Adrenal gland (tissue), 12 donors: ENCODE results near the gene KRTAP1-3. TPM values are rescaled to one million over a fixed set of nuclear protein-coding genes. Genes with fewer than 3 reads are reported as not detected.
A peak's percentile ranks its signal among the peaks of the same experiment; 100 is the strongest.

Experiments used
- DNase-seq, 7 donors: peaks; one replicate each; pipeline ENCODE4 v3.0.0-alpha.2; 2019 to 2020
- H3K27ac ChIP-seq, 5 donors: fragments of 200-600 bp; sonication (generic) in 4 of 5; 1 replicate in 3 of 5; 2 replicates in 2 of 5; pipeline versions ENCODE4 v1.5.1 to v1.8.0; 2016 to 2020; ENCODE audit warnings: mild to moderate bottlenecking in 1 of 5
- H3K27me3 ChIP-seq: fragments of 200-600 bp; 2 replicates; pipeline ENCODE4 v1.8.0; 2021
- H3K36me3 ChIP-seq, 2 donors: fragments of 200-600 bp; replicated peaks in 1 of 2; 1 replicate in 1 of 2; 2 replicates in 1 of 2; pipeline versions ENCODE4 v1.5.1 to v1.8.0; 2018 to 2022
- H3K4me1 ChIP-seq, 2 donors: fragments of 200-600 bp; replicated peaks in 1 of 2; 1 replicate in 1 of 2; 2 replicates in 1 of 2; pipeline versions ENCODE4 v1.5.1 to v1.8.0; 2018 to 2021
- H3K4me3 ChIP-seq, 4 donors: fragments of 200-600 bp; sonication (generic) in 3 of 4; one replicate each; pipeline ENCODE4 v1.5.1; 2016 to 2018
- H3K9me3 ChIP-seq, 3 donors: fragments of 200-600 bp; sonication (generic) in 1 of 3; replicated peaks in 1 of 3; 1 replicate in 2 of 3; 2 replicates in 1 of 3; pipeline versions ENCODE4 v1.5.1 to v1.8.0; 2016 to 2021
- POLR2A ChIP-seq, 2 donors: fragments of 450-650 bp; IDR thresholded peaks; one replicate each; pipeline ENCODE4 v1.6.1; 2017; ENCODE audit warnings: antibody characterized with exemption in 2 of 2, mild to moderate bottlenecking in 2 of 2, moderate library complexity in 1 of 2
- WGBS, 4 donors: extraction: QIAGEN DNeasy Blood & Tissue Kit in 2 of 4; methylation state at CpG; one replicate each; pipeline versions ENCODE4 v1.1.5 to v1.1.7; 2013 to 2017; 5-methylcytosine and 5-hydroxymethylcytosine counted together
- intact Hi-C, 2 donors: fragments of 100-400 bp; cut with DNase I; formaldehyde crosslinking; loops; one replicate each; pipeline versions ENCODE4 v1.14.1 to v1.15.0; 2022 to 2023
- polyA plus RNA-seq, 3 donors: library from polyadenylated mRNA; stranded (reverse); fragments of 200-250 nt in 2 of 3; fragments of 350-450 nt in 1 of 3; fragmentation: Illumina TruSeq in 1 of 3; extraction: RNeasy Lipid Tissue Mini Kit (QIAGEN cat#74804) in 1 of 3; gene quantifications; one replicate each; pipeline ENCODE4 v1.2.3, GENCODE V29; 2013 to 2014
- total RNA-seq, 9 donors: library from RNA; depleted of rRNA in 4 of 9; stranded (reverse); fragments of >200 nt in 4 of 9; fragments of 120-200 nt in 1 of 9; fragmentation: NEBNext Ultra II Directional in 1 of 9; extraction: Animal tissue kit (Norgen Biotek cat#: 25700) in 1 of 9; gene quantifications; one replicate each; pipeline versions ENCODE4 v1.1.0 to v1.2.4, GENCODE V29; 2013 to 2023
- TF ChIP-seq, protein P1 (sequence below), 6 experiments: fragments of 450-650 bp in 4 of 6; fragments of 200-600 bp in 2 of 6; sonication (generic) in 1 of 6; IDR thresholded peaks; 1 replicate in 5 of 6; 2 replicates in 1 of 6; pipeline versions ENCODE4 v1.5.1 to v1.8.0; 2016 to 2021; ENCODE audit warnings: antibody characterized with exemption in 6 of 6, mild to moderate bottlenecking in 2 of 6, moderate library complexity in 1 of 6
- donor health status: healthy with polysubstance abuse.
- donor health status: Bipolar disorder and iron deficiency.
- donor health status: DM: yes; HTN: yes; CAD: no.
- donor health status: DM: no; HTN: no; CAD: no.
- donor health status: DM: no; HTN: no; CAD: no.
- donor health status: DM: yes; HTN: yes; CAD: no.

KRTAP1-3 gene
- total and polyA plus RNA-seq, 12 donors, result not detected

DNA sequence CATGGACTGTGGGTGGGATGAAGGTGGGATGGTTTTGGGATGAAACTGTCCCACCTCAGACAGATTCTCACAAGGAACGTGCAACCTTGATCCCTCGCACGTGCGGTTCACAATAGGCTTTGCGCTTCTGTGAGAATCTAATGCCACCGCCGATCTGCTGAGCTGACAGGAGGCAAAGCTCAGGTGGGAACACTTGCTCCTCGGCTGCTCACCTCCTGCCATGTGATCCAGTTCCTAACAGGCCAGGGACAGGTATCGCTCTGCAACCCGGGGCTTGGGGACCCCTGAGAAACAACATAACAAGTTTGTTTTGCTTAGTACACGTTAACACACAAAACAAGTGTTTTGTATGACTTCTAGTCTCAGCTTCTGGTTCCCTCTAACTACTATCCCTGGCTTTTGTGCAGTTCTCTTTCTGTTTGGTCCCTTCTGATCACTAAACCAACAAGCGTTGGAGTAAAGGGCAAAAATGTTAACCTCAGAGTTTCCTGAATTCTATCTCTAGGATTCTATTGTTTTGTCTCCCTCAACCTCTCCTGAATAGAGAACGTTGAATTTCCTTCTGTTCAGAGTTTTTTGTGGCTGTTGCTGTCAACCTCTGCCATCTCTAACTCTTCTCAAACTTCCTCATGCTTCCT lies 18.0 kb downstream of the KRTAP1-3 start:
- H3K9me3 ChIP-seq, result no peaks in the 10 kb centered on the region
- intact Hi-C loops, result no loop called here
- TF ChIP-seq, protein P1, sequence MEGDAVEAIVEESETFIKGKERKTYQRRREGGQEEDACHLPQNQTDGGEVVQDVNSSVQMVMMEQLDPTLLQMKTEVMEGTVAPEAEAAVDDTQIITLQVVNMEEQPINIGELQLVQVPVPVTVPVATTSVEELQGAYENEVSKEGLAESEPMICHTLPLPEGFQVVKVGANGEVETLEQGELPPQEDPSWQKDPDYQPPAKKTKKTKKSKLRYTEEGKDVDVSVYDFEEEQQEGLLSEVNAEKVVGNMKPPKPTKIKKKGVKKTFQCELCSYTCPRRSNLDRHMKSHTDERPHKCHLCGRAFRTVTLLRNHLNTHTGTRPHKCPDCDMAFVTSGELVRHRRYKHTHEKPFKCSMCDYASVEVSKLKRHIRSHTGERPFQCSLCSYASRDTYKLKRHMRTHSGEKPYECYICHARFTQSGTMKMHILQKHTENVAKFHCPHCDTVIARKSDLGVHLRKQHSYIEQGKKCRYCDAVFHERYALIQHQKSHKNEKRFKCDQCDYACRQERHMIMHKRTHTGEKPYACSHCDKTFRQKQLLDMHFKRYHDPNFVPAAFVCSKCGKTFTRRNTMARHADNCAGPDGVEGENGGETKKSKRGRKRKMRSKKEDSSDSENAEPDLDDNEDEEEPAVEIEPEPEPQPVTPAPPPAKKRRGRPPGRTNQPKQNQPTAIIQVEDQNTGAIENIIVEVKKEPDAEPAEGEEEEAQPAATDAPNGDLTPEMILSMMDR (IDR thresholded peaks at IDR 0.05), result no peak
- no peak for TF ChIP-seq POLR2A (IDR thresholded peaks at IDR 0.05)
- no peaks in the 10 kb centered on the region for H3K27me3 ChIP-seq
- H3K36me3 ChIP-seq, result no peaks in the 10 kb centered on the region
- WGBS, 4 donors, result 79 to 81% (median 80%) methylated on average over 13 of the region's 13 CpGs
- no peak overlapping the region for H3K27ac ChIP-seq
- DNase-seq, result no peak
- no peak overlapping the region for H3K4me3 ChIP-seq
- H3K4me1 ChIP-seq, result no peaks in the 10 kb centered on the region

DNA sequence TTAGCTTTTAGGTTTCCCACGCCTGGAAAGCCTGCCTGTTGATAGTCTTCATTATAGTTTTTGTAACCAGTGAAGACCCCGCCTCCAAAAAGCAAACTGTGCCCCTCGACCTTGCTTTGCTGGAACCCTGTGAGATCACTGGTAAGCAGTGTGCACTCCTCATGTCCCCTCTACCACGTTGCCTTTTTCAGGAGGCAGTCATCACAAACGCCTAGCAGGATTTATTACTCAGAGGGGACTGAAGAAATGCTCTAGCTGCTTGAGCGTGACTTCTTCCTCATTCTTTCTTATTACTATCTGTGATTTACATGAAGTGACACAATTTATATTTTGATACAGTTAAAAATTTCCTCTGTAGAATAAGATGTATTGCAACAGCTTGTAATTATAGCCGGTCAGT lies 19.2 kb downstream of the KRTAP1-3 start:
- WGBS, 4 donors, result 62 to 73% (median 66%) methylated on average over 7 of the region's 7 CpGs
- Histone ChIP-seq H3K9me3 (no peaks in the 10 kb centered on the region), H3K27ac (no peak overlapping the region), H3K4me3 (no peak overlapping the region), H3K4me1 (no peaks in the 10 kb centered on the region), H3K27me3 (no peaks in the 10 kb centered on the region), H3K36me3 (no peaks in the 10 kb centered on the region)
- no peak for DNase-seq
- intact Hi-C loops, result no loop called here
- TF ChIP-seq POLR2A (IDR thresholded peaks at IDR 0.05), result no peak
- TF ChIP-seq, protein P1 (IDR thresholded peaks at IDR 0.05), result no peak

DNA sequence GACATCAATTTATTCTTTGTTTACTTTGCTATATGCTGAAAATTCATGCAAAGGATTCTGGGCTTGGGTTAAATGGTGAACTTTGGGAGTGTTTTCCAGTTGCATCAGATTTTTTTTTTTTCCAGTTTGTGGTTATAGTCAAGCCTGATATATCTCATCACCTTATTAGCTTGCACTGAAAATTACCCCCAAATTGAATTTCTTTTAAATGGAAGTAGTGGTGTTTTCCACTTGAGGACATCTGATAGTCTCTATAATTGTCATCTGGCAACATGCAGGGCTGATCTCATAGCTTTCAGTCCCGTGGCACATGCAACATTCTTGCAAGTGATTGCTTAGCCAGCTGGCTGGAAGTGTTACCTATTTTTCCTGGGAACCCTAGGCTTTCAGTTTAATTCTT lies 21.1 kb downstream of the KRTAP1-3 start:
- H3K36me3 ChIP-seq, result no peaks in the 10 kb centered on the region
- no peaks in the 10 kb centered on the region for H3K27me3 ChIP-seq
- H3K4me1 ChIP-seq, result no peaks in the 10 kb centered on the region
- no peaks in the 10 kb centered on the region for H3K9me3 ChIP-seq
- DNase-seq, result peak in 1 of 7 donors; percentile 60
- intact Hi-C loops, result no loop called here
- WGBS, 4 donors, result 54 to 67% (median 56%) methylated on average over 1 of the region's 1 CpG
- H3K27ac ChIP-seq, result no peak overlapping the region
- TF ChIP-seq POLR2A (IDR thresholded peaks at IDR 0.05), result no peak
- H3K4me3 ChIP-seq, result no peak overlapping the region

DNA sequence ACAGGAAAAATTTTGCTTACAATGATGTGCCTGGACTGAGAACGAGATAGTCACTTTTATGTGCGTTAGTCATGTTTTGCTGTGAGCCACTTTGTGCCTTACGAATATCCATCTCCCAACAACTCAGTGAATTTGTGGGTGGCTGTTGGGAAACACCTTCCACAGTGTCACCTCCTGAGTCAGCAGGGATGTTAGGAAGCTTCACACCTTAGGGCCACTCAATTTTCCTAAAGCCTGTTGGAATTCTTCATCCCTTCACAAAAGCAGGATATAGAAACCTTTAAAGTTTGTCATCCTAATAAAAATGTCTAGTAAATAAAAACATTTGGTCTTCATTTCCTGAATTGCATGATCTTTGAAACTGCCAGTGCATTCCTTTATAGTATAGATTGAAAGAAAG lies 21.5 kb downstream of the KRTAP1-3 start:
- DNase-seq, result no peak
- TF ChIP-seq, protein P1 (IDR thresholded peaks at IDR 0.05), result no peak
- no peak for TF ChIP-seq POLR2A (IDR thresholded peaks at IDR 0.05)
- H3K4me3 ChIP-seq, result no peak overlapping the region
- H3K9me3 ChIP-seq, result no peaks in the 10 kb centered on the region
- no peak overlapping the region for H3K27ac ChIP-seq
- intact Hi-C loops, result no loop called here
- H3K36me3 ChIP-seq, result no peaks in the 10 kb centered on the region
- no peaks in the 10 kb centered on the region for H3K4me1 ChIP-seq
- WGBS, 4 donors, result 78 to 89% (median 81%) methylated on average over 3 of the region's 3 CpGs
- no peaks in the 10 kb centered on the region for H3K27me3 ChIP-seq
